Myocyte (in vitro differentiated cells): ENCODE data around the gene ANKRD50. TPM values are rescaled to one million over a fixed set of nuclear protein-coding genes. Genes with fewer than 3 reads are reported as not detected.

Experiments
- DNase-seq: peaks from one replicate; pipeline ENCODE4 v3.0.0-alpha.2; 2012; ENCODE audit warnings: low read depth
- total RNA-seq: library from RNA; depleted of rRNA; stranded (reverse); fragments of >200 nt; gene quantifications from 2 replicates; pipeline ENCODE4 v1.2.3, GENCODE V29; 2014

The ANKRD50 gene
- total RNA-seq, 1 donor from 2014 or later: 20.8 TPM

DNA sequence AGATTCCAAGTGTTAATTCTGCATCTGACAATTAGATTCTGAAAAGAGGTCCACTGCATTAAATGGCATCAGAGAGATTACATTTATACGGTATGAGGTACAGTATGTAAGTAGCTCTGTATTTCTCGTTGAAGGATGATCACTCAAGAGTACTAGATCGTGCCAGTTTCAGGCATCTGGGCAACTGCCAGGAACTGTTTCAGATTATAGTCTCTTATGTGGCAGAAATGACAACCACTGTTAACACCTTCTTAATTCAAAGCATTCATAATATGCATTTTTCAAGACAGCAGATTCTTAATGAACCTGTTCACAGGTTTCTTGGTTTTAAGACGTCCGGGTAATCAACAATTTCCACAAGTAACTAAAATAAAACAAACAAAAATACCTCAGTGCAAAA is 1.6 kb downstream of the ANKRD50 start:
- DNase-seq: peak; percentile 43

DNA sequence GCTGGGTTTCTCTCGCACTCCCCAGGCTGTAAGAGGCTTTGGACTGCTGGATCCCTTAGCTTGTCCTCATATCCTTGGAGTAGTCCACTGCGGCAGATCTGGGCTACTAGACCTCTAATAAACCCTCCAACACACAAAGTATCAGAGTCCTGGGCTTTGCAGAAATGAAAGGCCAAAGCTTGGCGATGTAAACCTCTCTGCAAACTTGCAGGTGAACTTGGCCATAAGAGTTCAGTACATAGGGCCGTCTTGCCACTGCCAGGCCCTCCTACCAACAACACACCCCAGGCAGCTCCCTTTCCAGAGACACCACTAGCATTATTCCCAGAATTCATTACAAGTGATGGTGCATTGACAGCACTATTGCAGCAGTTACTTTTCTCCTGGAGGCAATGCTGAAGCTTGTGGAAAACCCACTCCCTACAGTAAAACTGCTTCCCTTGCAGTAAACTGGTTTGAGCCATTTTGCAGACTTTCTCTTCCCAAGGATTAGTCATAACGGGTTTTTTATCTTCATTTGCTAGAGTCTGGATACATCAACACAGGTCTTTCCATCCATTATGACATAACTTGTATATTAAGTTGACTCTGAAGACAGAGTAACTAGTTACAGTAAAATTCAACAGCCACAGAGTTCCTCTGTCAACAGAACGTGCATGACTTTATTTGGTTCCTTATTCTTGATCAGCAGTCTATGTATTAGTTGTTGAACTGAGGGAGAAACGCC is 2.4 kb downstream of the ANKRD50 start:
- DNase-seq: peak; percentile 5

DNA sequence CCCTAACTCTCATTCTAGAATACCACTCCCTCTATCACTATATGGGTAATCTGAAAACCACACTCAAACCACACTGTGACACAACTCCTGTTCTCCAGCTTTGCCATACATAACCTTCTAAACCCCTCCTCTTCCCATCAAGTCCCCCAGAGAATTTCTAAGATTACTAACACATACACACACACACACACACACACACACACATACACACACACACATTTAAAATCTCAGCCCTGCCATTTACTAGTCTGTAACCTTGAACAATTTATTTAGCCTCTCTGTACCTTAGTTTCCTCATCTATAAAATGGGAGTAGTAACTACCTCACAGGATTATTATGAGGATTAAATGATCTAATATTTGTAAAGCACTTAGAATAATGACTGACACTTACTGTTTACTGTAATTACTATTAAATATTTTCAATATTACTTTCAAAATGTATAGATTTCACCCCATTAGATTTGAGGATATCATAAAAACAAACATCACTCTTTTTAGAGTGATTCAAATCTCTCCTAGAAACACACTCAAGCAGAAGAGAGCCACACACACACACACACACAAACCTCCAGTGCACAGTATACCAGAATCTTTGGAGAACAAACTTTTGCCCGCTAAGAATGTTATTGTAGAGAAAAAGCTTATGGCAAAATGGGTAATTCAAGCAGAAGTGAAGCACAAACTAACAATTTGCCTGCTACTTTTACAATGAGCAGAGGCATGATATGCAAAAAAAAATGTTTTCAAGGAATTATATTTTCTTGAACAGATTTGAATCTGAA is 3.8 kb downstream of the ANKRD50 start:
- peak; percentile 7 for DNase-seq

DNA sequence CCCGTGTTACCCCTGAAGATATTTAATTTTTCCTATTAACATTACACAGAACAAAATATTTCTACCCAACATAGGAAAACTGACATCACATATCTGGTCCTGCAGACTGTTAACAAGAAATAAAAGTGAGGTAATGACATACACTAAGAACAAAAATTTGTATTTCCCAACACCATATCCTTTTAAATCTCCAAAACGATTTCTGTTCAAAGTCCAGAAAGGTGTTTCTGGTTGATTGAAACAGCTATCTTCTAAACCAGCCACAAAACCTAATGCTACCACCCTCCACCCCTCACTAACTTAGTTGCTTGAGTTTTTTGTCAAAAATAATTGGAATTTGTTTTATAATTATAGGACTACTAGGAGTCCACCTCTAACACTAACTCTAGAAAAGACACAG is 7.1 kb downstream of the ANKRD50 start:
- DNase-seq: no peak

DNA sequence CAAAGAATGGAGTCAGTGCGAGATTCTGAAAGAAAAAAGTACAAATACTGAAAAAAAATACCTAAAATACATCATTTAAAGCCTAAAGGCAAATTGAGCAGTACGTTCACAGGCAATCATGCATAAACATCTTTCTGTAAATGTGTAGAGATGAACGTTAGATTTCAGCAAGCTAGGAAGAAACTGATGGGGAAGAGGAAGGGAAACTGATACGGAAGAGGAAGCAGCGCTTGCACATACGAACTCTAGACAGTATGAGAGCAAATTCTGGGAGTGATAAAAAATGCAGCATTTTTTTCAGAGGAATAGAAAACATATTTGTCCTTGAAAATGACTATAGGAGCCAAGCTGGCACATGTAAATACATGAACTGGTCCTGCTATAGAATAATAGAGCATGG is 9.4 kb downstream of the ANKRD50 start:
- no peak for DNase-seq

DNA sequence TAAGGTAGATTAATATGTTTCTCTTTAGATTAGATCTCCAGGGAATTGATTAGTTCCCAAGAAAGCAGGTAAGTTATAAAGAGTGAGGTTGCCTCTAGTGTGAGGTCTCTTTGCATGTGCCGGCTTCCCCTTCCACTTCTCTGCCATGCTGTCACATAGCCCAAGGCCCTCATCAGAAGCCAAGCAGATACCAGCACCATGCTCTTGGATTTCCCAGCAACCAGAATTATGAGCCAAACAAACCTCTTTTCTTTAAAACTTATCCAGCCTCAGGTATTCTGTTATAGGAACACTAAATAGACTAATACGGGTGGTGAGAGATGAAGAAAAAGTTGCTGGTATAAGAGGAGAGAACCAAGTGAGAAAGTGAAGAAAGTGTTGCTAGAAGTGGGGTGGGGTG is 15.1 kb downstream of the ANKRD50 start:
- DNase-seq: no peak

DNA sequence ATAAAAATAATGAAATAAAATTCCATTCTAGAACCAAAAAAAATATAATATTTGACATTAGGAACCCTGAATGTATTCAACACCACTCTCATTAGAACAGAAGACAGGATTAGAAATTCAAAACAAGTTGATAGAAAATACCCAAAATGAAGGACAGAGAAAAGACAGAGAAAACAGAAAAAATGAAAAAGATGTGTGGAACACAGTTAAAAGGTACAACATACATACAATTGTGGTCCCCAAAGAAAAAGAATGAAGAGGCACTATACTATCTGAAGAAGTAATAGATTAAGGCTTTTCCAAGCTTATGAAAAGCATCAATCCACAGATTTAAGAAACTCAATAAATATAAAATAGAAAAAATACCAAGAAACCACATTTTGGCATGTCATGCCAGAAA is 16.4 kb downstream of the ANKRD50 start:
- no peak for DNase-seq

DNA sequence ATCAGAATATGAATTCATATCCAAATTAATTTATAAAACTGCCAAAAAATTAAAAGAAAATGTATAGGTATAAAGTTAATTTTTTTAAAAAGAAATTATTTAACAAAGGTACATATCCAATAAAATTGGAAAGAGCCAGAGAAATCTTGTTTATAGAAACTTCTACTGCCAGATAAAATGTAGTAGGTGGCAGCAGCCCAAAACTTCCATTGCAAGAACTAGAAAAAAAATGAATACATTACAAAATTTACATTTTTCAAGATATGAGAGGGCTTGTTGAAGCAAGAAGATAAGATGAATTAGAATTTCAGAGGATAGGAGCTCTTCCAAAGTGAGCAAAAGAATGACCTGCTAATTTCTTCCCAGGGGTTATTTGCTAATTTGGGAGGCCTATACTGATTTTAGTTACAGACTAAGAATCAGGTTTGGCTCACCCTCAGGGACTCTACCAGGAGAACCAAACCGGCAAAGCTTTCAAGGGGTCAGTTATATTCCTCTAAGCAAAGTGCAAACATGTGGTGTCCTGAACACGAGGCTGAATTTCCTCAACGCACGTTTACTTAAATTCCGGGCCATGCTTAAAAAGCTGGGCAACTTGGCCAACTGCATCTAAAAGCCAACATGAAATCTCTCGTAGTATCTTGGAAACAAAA is 17.5 kb downstream of the ANKRD50 start:
- no peak for DNase-seq

DNA sequence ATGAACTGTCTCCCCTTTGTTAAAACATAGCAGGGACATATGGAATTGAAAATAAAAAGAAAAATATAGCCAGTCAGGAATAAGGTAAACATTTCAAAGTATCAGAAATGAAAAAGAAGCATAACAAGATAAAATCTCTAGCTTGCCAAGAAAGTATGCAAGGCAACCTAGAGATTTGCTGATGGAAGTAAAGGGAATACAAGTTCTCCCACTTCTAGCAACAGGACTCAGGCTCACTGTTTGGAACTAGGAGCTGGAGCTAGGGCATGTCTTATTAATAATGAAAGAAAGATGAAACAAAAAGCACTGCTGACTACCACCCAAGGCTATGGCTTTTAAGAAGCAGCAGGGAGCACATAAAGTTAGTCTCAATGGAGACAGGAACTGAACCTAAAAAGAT is 18.2 kb downstream of the ANKRD50 start:
- no peak for DNase-seq

DNA sequence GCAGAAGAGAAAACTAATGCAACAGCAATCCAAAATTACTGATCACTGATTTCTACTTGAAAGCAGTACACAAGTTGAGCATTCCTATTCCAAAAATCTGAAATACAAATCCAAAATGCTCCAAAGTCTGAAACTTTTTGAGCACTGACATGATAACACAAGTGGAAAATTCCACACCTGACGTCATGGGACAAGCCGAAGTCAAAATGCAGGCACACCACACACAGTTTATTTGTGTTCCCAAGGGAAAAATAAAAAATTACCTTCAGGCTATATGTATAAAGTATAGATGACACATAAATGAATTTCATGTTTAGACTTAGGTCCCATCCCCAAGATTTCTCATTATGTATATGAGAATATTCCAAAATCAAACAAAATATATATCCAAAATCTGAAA is 20.7 kb downstream of the ANKRD50 start:
- DNase-seq: no peak

DNA sequence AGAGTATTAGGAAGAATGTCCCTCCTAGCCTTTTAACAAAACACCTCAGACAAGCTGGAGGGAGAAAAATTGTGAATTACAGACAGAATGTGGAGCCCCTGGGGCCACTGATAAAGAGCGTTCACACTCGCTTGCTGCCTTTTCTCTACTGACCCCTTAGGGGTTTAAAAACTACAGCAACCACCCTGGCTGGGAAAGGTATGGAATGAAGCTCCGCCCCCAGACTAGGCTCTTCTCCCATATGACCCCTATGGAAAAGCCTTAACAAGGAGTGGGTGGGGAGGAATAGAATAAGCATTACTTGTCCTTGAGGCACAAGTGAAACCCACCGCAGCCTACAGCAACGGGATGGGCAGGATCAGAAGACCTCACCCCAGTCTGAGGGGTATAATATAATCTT is 26.3 kb downstream of the ANKRD50 start:
- no peak for DNase-seq

DNA sequence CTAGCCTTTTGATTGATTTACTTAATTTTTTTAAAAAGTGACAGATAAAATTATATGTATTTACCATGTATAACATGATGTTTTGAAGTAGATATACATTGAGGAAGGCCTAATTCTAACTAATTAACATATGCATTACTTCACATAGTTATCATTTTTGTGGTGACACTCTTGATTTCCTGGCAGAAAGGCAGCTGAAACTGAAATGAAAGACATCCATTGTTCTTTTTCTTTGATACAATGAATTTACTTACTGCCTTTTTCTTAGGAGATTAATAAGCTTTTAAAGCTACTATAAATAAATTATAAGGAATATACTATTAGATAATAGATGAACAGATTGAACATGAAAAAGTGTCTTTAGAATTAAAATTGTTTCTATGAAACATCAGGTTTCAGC is 26.7 kb downstream of the ANKRD50 start:
- no peak for DNase-seq

DNA sequence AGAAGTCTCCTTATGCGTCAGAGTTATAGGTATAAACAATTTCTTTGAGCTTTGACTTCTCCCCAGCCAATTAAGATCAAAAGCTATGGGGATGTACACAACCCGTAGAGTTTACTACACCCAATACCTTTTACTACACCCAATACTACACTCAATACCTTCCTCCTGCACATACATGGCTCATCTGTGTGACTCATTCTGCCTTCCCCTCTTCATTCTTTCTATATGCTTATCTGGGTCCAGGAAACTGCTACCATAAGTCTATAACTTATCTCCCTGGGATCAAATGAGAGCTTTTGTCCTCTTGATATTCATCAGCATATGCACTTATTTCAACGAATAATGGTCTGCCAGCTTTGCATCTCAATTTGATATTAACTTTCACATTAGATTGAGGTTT is 28.2 kb downstream of the ANKRD50 start:
- DNase-seq: no peak

DNA sequence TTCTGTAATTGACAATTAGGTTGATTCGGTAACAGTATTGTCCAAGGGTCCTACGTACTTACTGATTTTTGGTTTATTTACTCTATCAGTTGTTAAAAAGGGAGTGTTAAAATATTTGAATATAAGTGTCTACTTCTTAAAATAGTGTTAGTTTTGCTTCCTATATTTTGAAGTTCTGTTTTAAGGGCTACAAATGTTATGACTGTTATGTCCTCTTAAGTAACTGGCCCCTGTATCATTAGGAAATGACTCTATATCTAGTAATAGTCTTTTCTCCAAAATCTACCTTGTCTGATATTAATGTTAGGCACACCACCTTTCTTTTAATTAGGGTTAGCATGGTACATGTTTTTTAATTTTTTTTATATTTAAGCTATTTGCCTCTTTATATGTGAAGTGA is 30.1 kb downstream of the ANKRD50 start:
- no peak for DNase-seq

DNA sequence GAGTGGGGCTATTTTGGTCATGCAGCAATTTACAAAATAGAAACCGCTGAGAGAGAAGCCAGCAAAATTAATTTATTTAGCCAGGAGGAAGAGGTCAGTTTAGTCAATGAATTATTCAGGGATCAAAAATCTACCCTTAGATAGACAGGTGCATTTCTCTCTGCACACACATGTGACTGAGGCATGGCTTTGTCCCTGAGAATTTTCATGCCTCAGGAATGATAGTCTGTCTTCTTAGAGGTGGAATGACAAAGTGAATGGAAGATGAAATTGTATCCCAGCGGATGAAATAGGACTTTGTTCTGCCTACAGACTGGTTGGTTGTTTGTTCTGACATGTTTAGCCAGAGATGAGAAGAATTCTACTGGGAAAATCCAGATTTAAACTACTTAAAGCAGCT is 46.0 kb downstream of the ANKRD50 start:
- peak; percentile 65 for DNase-seq

DNA sequence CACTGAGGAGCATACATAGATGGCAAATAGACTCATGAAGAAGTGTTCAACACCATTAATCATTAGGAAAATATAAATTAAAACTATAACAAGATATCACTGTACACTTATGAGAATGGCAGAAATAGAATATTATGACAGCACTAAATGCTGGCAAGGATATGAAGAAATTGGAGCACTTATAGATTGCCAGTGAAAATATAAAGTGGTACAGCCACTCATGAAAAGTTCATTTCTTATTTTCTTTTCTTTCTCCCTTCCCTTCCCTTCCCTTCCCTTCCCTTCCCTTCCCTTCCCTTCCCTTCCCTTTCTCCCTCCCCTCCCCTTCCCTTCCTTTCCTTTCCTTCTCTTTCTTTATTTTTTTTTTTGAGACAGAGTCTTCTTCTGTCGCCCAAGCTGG is 53.7 kb downstream of the ANKRD50 start:
- DNase-seq: no peak

DNA sequence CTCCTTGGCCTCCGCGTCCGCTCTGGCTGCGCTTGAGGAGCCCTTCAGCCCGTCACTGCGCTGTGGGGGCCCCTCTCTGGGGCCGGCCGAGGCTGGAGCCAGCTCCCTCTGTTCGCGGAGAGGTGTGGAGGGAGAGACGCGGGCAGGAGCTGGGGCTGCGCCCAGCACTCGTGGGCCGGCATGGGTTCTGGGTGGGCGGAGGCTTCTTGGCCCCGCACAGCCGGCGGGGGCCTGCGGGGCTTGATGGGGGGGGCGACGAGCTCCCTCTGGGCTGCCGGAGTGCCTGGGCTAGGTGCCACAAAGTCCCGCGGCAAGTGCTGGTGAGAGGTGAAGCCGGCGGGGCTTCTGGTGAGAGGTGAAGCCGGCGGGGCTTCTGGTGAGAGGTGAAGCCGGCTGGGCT is 61.9 kb downstream of the ANKRD50 start:
- no peak for DNase-seq

DNA sequence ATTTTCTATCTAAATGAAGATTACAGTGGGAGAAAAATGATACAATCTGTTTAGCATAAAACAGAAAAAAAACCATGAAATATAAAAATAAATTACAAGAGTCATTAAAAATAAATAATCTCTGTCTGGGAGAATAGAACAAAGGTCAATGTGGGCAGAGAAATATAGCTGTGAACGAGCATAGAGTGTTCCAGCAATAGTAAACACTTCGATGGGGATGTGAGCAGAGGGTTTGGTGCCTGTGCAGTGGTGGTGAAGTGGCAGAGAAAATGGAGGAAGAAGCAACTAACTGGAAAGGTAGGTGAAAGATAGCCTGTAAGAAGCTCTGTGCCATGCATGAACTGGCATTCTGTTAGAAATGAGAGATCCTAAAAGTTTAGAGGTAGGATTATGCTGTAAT is 64.9 kb downstream of the ANKRD50 start:
- DNase-seq: no peak

DNA sequence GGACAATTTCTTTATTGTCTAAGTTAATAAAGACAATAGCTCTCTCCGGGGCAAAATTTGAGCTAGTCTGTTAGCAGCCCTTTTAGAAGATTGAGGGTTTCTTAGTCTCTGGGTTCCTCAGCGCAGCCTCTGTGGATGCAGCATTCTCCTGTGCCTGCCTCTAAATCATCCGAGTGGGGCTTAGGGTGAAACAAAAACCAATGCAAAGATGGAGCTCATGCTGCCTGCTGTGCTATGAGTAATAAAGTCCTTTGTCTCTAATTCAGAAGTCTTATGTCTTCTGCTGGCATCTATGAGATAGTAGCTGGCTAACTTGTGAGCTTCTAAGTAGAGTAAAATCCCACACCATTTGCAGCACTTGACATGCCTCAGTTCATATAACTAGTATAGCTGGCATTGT is 67.9 kb downstream of the ANKRD50 start:
- DNase-seq: no peak

DNA sequence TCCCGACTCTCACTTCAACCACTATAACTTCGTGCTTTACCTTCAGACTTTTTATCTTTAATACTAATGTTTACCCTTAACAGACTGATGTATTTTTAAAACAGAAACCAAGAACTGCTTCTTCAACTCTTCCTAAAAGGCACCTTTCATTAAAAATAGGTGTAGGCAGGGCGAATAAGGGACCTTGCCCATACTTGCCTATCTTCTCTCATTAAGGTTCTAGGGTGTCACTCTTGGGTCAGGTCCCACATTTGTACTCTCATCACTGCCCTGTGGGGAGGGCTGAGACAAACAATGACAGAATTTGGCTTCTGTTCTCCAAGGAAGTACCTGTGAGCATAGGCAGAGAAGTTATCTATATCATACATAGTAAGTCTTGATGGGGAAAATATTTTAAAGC is 69.7 kb downstream of the ANKRD50 start:
- no peak for DNase-seq

DNA sequence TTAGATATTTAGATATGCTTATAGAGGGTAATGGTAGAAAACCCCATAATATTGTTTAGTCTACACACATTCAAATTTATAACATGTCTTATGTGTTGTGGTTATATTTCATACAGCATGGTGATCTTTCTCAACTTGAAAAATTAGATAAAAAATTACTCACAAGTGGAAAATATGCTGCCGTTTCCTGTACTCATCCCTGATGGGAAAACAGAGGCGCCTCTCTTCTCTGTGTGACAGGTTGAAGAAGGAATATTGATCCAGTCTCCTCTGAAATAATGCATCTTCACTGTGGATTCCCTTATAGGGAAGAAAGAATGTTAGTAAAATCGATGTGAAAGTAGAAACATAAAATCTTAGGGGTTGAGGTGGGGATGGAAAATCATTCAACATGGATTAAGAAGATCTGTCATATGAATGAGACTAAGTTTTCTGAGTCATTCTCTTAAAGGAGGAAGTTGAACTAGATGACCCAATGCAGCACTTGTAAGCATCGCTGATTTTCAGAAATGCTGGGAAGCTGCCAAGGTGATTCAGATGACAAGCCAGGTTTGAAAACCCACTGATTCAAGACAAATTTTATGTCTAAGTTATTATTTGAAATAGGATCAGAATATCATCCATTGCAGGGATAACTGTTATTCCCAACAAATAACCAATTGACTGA is 70.7 kb downstream of the ANKRD50 start:
- DNase-seq: peak; percentile 50
